ENCODE measurements around the gene ASF1A. TPM values are rescaled to one million over a fixed set of nuclear protein-coding genes. Genes with fewer than 3 reads are reported as not detected.

The ASF1A gene
- total RNA-seq, 1 donor from 2014 or later: 30.5 TPM

DNA sequence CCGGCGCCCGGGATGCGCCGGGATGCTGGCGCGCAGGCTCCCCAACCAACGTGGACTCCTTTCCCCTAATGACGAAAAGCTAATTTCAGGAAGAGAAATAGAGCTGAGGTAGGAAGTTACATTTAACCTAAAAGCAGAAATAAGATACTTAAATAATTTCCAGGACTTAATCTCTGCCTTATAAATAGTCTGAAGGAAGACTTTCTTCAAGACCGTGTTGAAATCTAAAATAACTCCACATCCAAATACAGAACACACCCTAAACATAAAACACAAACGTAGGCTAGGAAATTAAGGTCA is 1.3 kb downstream of the ASF1A start:
- H3K27ac Mint-ChIP-seq: peak overlapping the region; percentile 93
- peaks cover 8% of the 10 kb centered on the region for H3K36me3 Mint-ChIP-seq (ENCODE audit: insufficient read depth)
- no peaks in the 10 kb centered on the region for H3K9me3 Mint-ChIP-seq (ENCODE audit: low read depth)
- H3K4me1 Mint-ChIP-seq (ENCODE audit: low read depth): peaks cover 31% of the 10 kb centered on the region
- H3K27me3 Mint-ChIP-seq: no peaks in the 10 kb centered on the region
- no peak for DNase-seq (ENCODE audit: low spot score, unreplicated experiment)
- H3K4me3 Mint-ChIP-seq (ENCODE audit: low read depth): peak overlapping the region; percentile 80
- TF ChIP-seq, protein P1, sequence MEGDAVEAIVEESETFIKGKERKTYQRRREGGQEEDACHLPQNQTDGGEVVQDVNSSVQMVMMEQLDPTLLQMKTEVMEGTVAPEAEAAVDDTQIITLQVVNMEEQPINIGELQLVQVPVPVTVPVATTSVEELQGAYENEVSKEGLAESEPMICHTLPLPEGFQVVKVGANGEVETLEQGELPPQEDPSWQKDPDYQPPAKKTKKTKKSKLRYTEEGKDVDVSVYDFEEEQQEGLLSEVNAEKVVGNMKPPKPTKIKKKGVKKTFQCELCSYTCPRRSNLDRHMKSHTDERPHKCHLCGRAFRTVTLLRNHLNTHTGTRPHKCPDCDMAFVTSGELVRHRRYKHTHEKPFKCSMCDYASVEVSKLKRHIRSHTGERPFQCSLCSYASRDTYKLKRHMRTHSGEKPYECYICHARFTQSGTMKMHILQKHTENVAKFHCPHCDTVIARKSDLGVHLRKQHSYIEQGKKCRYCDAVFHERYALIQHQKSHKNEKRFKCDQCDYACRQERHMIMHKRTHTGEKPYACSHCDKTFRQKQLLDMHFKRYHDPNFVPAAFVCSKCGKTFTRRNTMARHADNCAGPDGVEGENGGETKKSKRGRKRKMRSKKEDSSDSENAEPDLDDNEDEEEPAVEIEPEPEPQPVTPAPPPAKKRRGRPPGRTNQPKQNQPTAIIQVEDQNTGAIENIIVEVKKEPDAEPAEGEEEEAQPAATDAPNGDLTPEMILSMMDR (IDR thresholded peaks at IDR 0.05; ENCODE audit: unreplicated experiment): no peak

DNA sequence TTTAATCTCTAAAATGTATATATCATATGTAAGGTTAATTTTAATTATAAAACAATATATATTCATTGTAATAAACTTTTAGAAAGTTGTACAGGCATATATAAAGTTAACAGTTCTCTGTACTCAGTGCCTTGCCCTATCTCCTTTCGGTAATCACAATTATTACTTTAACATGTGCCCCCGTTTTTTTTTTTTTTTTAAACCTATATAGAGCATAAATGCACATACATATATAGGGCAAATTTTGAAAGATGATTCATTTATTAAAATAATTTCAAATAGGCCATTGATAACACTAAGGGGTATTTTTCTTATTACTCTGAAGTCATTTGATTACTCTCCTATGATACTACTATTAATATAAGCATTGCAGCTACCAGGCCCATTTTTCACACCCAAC is 1.9 kb downstream of the ASF1A start:
- Mint-ChIP-seq H3K27me3 (no peaks in the 10 kb centered on the region), H3K36me3 (ENCODE audit: insufficient read depth) (peaks cover 8% of the 10 kb centered on the region), H3K4me3 (ENCODE audit: low read depth) (peak overlapping the region; percentile 66), H3K4me1 (ENCODE audit: low read depth) (peaks cover 37% of the 10 kb centered on the region), H3K9me3 (ENCODE audit: low read depth) (no peaks in the 10 kb centered on the region), H3K27ac (peak overlapping the region; percentile 94)
- DNase-seq (ENCODE audit: low spot score, unreplicated experiment): no peak
- TF ChIP-seq, protein P1 (IDR thresholded peaks at IDR 0.05; ENCODE audit: unreplicated experiment): no peak

DNA sequence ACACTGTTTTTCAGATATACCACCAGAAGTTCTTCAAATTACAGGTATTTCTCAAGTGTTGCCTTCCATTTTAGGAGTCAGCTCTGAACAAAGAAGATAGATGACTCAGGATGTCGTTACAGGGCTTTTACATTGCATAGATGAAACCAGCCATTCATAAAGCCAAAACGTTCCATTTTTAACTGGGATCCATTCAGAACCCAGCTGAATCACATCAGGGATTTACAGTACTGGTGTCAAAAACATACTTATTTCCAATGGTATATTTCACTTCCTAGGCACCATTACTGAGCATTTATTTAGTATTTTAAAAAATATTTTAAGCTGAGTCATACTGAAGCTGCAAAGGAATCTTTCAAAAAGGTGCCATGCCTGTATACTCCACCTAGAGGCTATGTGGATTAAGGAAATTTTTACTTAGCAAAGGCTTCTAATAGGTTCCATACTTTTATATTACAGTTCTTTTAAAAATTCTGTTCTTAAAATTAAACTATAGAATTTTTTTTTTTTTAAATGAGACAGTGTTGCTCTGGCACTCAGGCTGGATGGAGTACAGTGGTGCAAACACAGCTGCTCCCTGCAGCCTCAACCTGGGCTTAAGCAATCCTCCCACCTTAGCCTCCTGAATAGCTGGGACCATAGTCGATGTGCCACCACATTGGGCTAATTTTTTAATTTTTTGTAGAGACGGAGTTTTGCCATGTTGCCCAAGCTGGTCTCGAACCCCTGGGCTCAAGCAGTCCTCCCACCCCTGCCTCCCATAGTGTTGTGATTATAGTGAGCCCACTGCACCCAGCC is 2.6 kb downstream of the ASF1A start:
- no peak for DNase-seq (ENCODE audit: low spot score, unreplicated experiment)
- Mint-ChIP-seq H3K36me3 (ENCODE audit: insufficient read depth) (peaks cover 8% of the 10 kb centered on the region), H3K27ac (peak overlapping the region; percentile 94), H3K4me1 (ENCODE audit: low read depth) (peaks cover 40% of the 10 kb centered on the region), H3K27me3 (no peaks in the 10 kb centered on the region), H3K4me3 (ENCODE audit: low read depth) (peak overlapping the region; percentile 66), H3K9me3 (ENCODE audit: low read depth) (no peaks in the 10 kb centered on the region)
- TF ChIP-seq, protein P1 (IDR thresholded peaks at IDR 0.05; ENCODE audit: unreplicated experiment): peak; percentile 60

DNA sequence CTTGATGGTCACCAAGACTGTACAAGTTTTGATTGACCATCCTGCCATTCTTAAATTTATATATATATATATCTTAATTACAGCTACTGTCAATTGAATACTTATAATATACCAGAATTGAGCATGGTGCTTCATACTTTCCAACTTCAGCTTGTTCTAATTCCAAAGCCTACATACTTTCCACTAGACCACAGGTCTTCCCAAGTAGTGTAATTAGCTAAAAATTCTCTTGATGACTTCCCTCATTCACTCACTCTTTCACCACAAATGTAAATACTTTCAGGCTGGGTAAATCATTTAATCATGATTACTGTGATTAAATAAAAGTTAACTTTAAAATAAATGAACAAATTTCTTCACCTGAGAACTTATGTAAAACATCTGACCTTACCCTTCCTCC is 3.4 kb downstream of the ASF1A start:
- DNase-seq (ENCODE audit: low spot score, unreplicated experiment): no peak
- Mint-ChIP-seq H3K27me3 (no peaks in the 10 kb centered on the region), H3K9me3 (ENCODE audit: low read depth) (no peaks in the 10 kb centered on the region), H3K27ac (peak overlapping the region; percentile 71), H3K36me3 (ENCODE audit: insufficient read depth) (peaks cover 8% of the 10 kb centered on the region), H3K4me3 (ENCODE audit: low read depth) (no peak overlapping the region), H3K4me1 (ENCODE audit: low read depth) (peaks cover 38% of the 10 kb centered on the region)
- TF ChIP-seq, protein P1 (IDR thresholded peaks at IDR 0.05; ENCODE audit: unreplicated experiment): no peak

DNA sequence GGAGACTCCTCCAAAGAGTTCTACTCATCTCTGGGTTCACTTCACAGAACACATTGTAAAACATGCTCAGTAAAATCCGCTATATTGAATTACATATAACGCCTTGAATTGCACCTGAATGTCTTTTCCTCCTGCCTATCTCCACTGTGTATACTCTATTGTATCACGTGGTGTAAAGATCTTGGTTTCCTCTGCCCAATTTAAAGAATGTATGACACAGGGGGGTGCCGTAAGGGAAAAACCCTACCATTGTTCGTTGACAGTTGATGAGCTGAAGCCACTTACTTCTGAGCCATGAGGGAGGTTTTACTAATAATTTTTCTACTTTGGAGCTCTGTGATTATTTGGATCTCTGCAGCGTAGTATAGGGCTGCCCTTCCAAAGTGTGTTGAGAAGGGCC is 6.0 kb downstream of the ASF1A start:
- H3K36me3 Mint-ChIP-seq (ENCODE audit: insufficient read depth): peaks cover 15% of the 10 kb centered on the region
- peaks cover 39% of the 10 kb centered on the region for H3K4me1 Mint-ChIP-seq (ENCODE audit: low read depth)

More for the DNA sequence above, 6.0 kb downstream of the ASF1A start:
- Mint-ChIP-seq H3K9me3 (ENCODE audit: low read depth) (no peaks in the 10 kb centered on the region), H3K27me3 (no peaks in the 10 kb centered on the region), H3K27ac (peak overlapping the region; percentile 29), H3K4me3 (ENCODE audit: low read depth) (no peak overlapping the region)
- DNase-seq (ENCODE audit: low spot score, unreplicated experiment): no peak
- TF ChIP-seq, protein P1 (IDR thresholded peaks at IDR 0.05; ENCODE audit: unreplicated experiment): no peak
